HepG2 (cell line): ENCODE data around the gene AGGF1.

Experiments used
- FOXA1 ChIP-seq, 2 experiments: fragments of 450-650 bp in 1 of 2; sonication (generic) in 1 of 2; formaldehyde crosslinking in 1 of 2; IDR thresholded peaks; 2 replicates each; pipeline versions ENCODE4 v1.4.0 to v1.6.1; 2016 to 2020; ENCODE audit warnings: missing genetic modification reagents in 1 of 2
- POLR2A ChIP-seq, 2 experiments: IDR thresholded peaks; 2 replicates each; pipeline ENCODE4 v1.6.1; 2011; ENCODE audit warnings: low read depth in 2 of 2, low read length in 2 of 2, mild to moderate bottlenecking in 1 of 2, moderate library complexity in 1 of 2; ENCODE audit not compliant: insufficient read depth in 1 of 2
- SCMH1 ChIP-seq: sonication (generic); formaldehyde crosslinking; IDR thresholded peaks from 2 replicates; pipeline ENCODE4 v1.9.0; 2021; ENCODE audit warnings: missing genetic modification reagents, mild to moderate bottlenecking, borderline replicate concordance
- THAP11 ChIP-seq: IDR thresholded peaks from 2 replicates; pipeline ENCODE4 v1.6.1; 2016; ENCODE audit warnings: missing biosample characterization, missing genetic modification reagents
- ZFYVE20 ChIP-seq: sonication (generic); formaldehyde crosslinking; IDR thresholded peaks from 2 replicates; pipeline ENCODE4 v1.8.0; 2023; ENCODE audit warnings: low read depth, mild to moderate bottlenecking, moderate library complexity, missing genetic modification reagents, borderline replicate concordance
- ZNF234 ChIP-seq: sonication (generic); formaldehyde crosslinking; conservative IDR thresholded peaks from 2 replicates; pipeline ENCODE4 v1.5.1; 2020; ENCODE audit warnings: mild to moderate bottlenecking, missing genetic modification reagents
- ZNF780A ChIP-seq: sonication (generic); formaldehyde crosslinking; IDR thresholded peaks from 2 replicates; pipeline ENCODE4 v1.8.0; 2022; ENCODE audit warnings: mild to moderate bottlenecking, missing genetic modification reagents, moderate library complexity
- TF ChIP-seq, protein P1 (sequence below): sonication (generic); formaldehyde crosslinking; IDR thresholded peaks from 2 replicates; pipeline ENCODE4 v1.5.0; 2020; ENCODE audit warnings: mild to moderate bottlenecking, missing genetic modification reagents

DNA sequence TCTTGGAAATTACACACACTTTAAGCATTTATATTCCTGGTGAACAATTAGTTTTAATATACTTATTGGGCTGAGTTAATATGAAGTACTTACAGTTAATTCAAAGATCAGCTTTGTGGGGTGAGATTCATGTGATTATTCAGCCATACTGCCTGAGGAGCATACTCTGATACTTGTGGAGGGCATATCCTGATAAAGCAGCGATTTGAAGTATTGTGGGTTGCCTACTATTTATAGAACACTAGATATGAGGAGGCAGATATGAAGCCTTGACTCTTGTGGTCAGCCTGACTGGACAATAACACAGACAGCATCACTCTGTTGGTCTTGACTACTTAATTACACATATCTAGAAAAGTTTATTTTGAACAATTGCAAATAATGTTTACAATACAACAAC, 27.0 kb upstream of the AGGF1 start:
- TF ChIP-seq FOXA1 (IDR thresholded peaks at IDR 0.05) (no peak), FOXA1 (CRISPR knock-in tag; IDR thresholded peaks at IDR 0.05) (no peak), SCMH1 (CRISPR knock-in tag) (no peak), ZFYVE20 (CRISPR knock-in tag) (no peak), ZNF234 (CRISPR knock-in tag) (no peak), POLR2A (IDR thresholded peaks at IDR 0.05; ENCODE audit: insufficient read depth in 1 of 2, low read depth in 2 of 2, low read length in 2 of 2) (no peak), ZNF780A (no peak), THAP11 (CRISPR knock-in tag) (no peak)
- TF ChIP-seq, protein P1, sequence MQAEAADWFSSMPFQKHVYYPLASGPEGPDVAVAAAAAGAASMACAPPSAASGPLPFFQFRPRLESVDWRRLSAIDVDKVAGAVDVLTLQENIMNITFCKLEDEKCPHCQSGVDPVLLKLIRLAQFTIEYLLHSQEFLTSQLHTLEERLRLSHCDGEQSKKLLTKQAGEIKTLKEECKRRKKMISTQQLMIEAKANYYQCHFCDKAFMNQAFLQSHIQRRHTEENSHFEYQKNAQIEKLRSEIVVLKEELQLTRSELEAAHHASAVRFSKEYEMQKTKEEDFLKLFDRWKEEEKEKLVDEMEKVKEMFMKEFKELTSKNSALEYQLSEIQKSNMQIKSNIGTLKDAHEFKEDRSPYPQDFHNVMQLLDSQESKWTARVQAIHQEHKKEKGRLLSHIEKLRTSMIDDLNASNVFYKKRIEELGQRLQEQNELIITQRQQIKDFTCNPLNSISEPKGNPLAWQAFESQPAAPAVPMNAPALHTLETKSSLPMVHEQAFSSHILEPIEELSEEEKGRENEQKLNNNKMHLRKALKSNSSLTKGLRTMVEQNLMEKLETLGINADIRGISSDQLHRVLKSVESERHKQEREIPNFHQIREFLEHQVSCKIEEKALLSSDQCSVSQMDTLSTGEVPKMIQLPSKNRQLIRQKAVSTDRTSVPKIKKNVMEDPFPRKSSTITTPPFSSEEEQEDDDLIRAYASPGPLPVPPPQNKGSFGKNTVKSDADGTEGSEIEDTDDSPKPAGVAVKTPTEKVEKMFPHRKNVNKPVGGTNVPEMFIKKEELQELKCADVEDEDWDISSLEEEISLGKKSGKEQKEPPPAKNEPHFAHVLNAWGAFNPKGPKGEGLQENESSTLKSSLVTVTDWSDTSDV: no peak
